Pancreas (tissue), 10 donors: ENCODE data around the gene SAE1. TPM values are rescaled to one million over a fixed set of nuclear protein-coding genes. Genes with fewer than 3 reads are reported as not detected.

Experiments used
- ATAC-seq, 4 donors: fragments of 200-7000 bp; cut with Tn5 transposase; one replicate each; pipeline versions ENCODE4 v1.8.0 to v1.9.1; 2020; ENCODE audit warnings: mild to moderate bottlenecking in 4 of 4, moderate library complexity in 4 of 4
- DNase-seq, 6 donors: peaks; one replicate each; pipeline ENCODE4 v3.0.0-alpha.2; 2020
- FAIRE-seq: peaks from 2 replicates; lab custom pipeline; 2012; peaks lifted over from hg19 to GRCh38; lab: Jason Lieb, UNC
- H3K27ac ChIP-seq, 4 donors: fragments of 200-600 bp; sonication (generic); 1 replicate in 3 of 4; 2 replicates in 1 of 4; pipeline versions ENCODE4 v1.5.0 to v1.8.0; 2020
- H3K27me3 ChIP-seq, 4 donors: fragments of 200-600 bp; one replicate each; pipeline ENCODE4 v1.8.0; 2021
- H3K36me3 ChIP-seq, 3 donors: fragments of 200-600 bp; sonication (generic) in 1 of 3; one replicate each; pipeline versions ENCODE4 v1.5.0 to v1.8.0; 2020 to 2021
- H3K4me1 ChIP-seq, 3 donors: fragments of 200-600 bp; one replicate each; pipeline ENCODE4 v1.8.0; 2021
- H3K4me3 ChIP-seq, 4 donors: fragments of 200-600 bp; sonication (generic) in 2 of 4; one replicate each; pipeline versions ENCODE4 v1.5.0 to v1.8.0; 2020 to 2021
- H3K9me3 ChIP-seq, 4 donors: fragments of 200-600 bp; one replicate each; pipeline ENCODE4 v1.8.0; 2021
- CTCF ChIP-seq, 4 donors: fragments of 200-600 bp; sonication (generic) in 3 of 4; IDR thresholded peaks; one replicate each; pipeline versions ENCODE4 v1.5.0 to v1.8.0; 2021; ENCODE audit warnings: antibody characterized with exemption in 4 of 4
- WGBS, 2 donors: extraction: QIAGEN DNeasy Blood & Tissue Kit; methylation state at CpG; one replicate each; pipeline ENCODE4 v1.1.7; 2013; 5-methylcytosine and 5-hydroxymethylcytosine counted together
- intact Hi-C, 3 donors: fragments of 100-400 bp; cut with DNase I; formaldehyde crosslinking; loops; one replicate each; pipeline versions ENCODE4 v1.11.1 to v1.14.2; 2022
- polyA plus RNA-seq, 2 donors: library from polyadenylated mRNA; stranded (reverse); fragments of 200-250 nt; gene quantifications; one replicate each; pipeline ENCODE4 v1.2.3, GENCODE V29; 2013
- total RNA-seq, 6 donors: library from RNA; stranded (reverse); fragmentation: NEBNext Ultra II Directional in 4 of 6; extraction: Animal tissue kit (Norgen Biotek cat#: 25700) in 4 of 6; gene quantifications; one replicate each; pipeline versions ENCODE4 v1.2.1 to v1.2.4, GENCODE V29; 2021 to 2023
- donor health status: healthy with polysubstance abuse.
- donor health status: DM: no; HTN: no; CAD: no; lungs with moderate emphysema.
- donor health status: DM: no; HTN: no; CAD: no.
- donor health status: control.
- donor health status: control.
- donor health status: Bipolar disorder and iron deficiency.
- donor health status: DM: yes; HTN: yes; CAD: no.
- donor health status: DM: no; HTN: no; CAD: no.
- donor health status: DM: no; HTN: no; CAD: no.
- donor health status: DM: yes; HTN: yes; CAD: no.

Gene SAE1
- total and polyA plus RNA-seq, 8 donors = 10.0 to 25.8 (median 20.1) TPM

GRCh38 chr19:47157431-47158321 lies 27.0 kb downstream of the SAE1 start:
- FAIRE-seq = no peak
- no peaks in the 10 kb centered on the region for H3K9me3 ChIP-seq
- H3K4me1 ChIP-seq = peaks cover 4 to 5% (median 4%) of the 10 kb centered on the region in 3 donors
- ATAC-seq = peak in 3 of 4 donors; percentile 42 to 53 (median 52)
- H3K27me3 ChIP-seq = no peaks in the 10 kb centered on the region
- no peak for TF ChIP-seq CTCF (IDR thresholded peaks at IDR 0.05)
- H3K36me3 ChIP-seq = peaks cover 0 to 4% (median 0%) of the 10 kb centered on the region in 3 donors
- WGBS, 2 donors = 69% methylated on average over 10 of the region's 10 CpGs
- intact Hi-C loops = loop anchor here in 2 of 3 donors (10.0 kb wide), 2 partner anchors 47 to 87 kb away; no protein-coding TSS in a partner anchor
- DNase-seq = no peak
- H3K27ac ChIP-seq = peak overlapping the region in 2 of 4 donors; percentile 15 to 16
- no peak overlapping the region for H3K4me3 ChIP-seq

- intact Hi-C loops = loop anchor here in 2 of 3 donors (10.0 kb wide), 2 partner anchors 46 to 86 kb away; no protein-coding TSS in a partner anchor
- FAIRE-seq = no peak
- H3K4me1 ChIP-seq = peaks cover 0 to 5% (median 0%) of the 10 kb centered on the region in 3 donors
- DNase-seq = no peak
- no peak overlapping the region for H3K4me3 ChIP-seq
- no peak for TF ChIP-seq CTCF (IDR thresholded peaks at IDR 0.05)
- H3K9me3 ChIP-seq = no peaks in the 10 kb centered on the region
- H3K27me3 ChIP-seq = no peaks in the 10 kb centered on the region
- H3K36me3 ChIP-seq = peaks cover 0 to 4% (median 0%) of the 10 kb centered on the region in 3 donors
- WGBS, 2 donors = 80 to 84% methylated on average over 8 of the region's 8 CpGs
- peak in 2 of 4 donors; percentile 9 to 14 for ATAC-seq
- peak overlapping the region in 3 of 4 donors; percentile 10 to 25 (median 16) for H3K27ac ChIP-seq
Measured at GRCh38 chr19:47158367-47158791, 27.7 kb downstream of the SAE1 start.

DNA sequence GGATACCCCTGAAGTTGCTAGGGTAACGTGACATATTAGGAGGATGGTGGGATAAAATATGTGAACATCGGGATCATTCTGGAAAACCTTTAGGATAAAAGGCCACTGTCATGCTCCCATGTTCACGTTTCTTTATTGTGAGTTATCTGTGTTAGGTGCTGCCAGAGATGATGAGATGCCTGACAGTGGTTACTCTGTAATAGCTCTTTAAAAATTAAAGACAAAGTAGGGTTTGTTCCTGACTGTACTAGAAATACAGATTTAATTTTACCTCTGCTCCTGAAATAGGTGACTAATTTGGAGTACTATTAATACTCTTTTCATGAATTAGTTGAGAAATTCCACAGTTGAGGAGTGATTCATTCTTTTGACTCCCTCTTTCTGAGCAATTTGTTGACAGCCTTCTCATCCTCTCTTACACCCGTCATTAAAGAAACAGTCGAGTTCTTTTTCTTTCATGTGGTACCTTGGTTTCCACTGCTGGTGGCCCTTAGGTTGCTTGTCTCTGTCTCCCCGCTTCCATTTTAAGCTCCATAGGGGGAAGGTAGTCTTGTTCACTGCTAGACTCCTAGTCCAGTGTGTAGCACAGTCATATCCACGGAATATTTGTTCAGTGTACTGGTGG lies 28.4 kb downstream of the SAE1 start:
- WGBS, 2 donors = 74 to 79% methylated on average over 7 of the region's 7 CpGs
- intact Hi-C loops = loop anchor here in 2 of 3 donors (10.0 kb wide), 2 partner anchors 46 to 86 kb away; no protein-coding TSS in a partner anchor
- no peak for DNase-seq

GRCh38 chr19:47161876-47162489 lies 31.3 kb downstream of the SAE1 start:
- 69 to 70% methylated on average over 3 of the region's 3 CpGs for WGBS, 2 donors
- TF ChIP-seq CTCF (IDR thresholded peaks at IDR 0.05) = no peak
- Histone ChIP-seq H3K36me3 (peaks cover 0 to 4% (median 0%) of the 10 kb centered on the region in 3 donors), H3K4me1 (peaks cover 0 to 5% (median 0%) of the 10 kb centered on the region in 3 donors), H3K9me3 (no peaks in the 10 kb centered on the region), H3K27me3 (no peaks in the 10 kb centered on the region), H3K4me3 (no peak overlapping the region), H3K27ac (no peak overlapping the region)
- intact Hi-C loops = no loop called here
- DNase-seq (no peak), FAIRE-seq (no peak), ATAC-seq (no peak)

More for the DNA sequence above, 28.4 kb downstream of the SAE1 start:
- FAIRE-seq = no peak
- no peak for TF ChIP-seq CTCF (IDR thresholded peaks at IDR 0.05)
- no peak for ATAC-seq
- Histone ChIP-seq H3K27ac (peak overlapping the region in 1 of 4 donors; percentile 10), H3K36me3 (peaks cover 0 to 4% (median 0%) of the 10 kb centered on the region in 3 donors), H3K27me3 (no peaks in the 10 kb centered on the region), H3K4me3 (no peak overlapping the region), H3K9me3 (no peaks in the 10 kb centered on the region), H3K4me1 (peaks cover 0 to 5% (median 0%) of the 10 kb centered on the region in 3 donors)
